Neutrophil (primary cell): ENCODE measurements around the gene P2RY2.
"Not testable (repeated sequence)": the region's sequence is repeated elsewhere in the genome, so short reads cannot be mapped to it uniquely, and the experiment has no call there.

Experiments
- H3K27ac ChIP-seq: fragments of 200-600 bp; sonication (generic); 2 replicates; pipeline ENCODE4 v1.5.1; 2016; ENCODE audit warnings: mild to moderate bottlenecking, moderate library complexity
- H3K27me3 ChIP-seq: fragments of 200-600 bp; sonication (generic); 2 replicates; pipeline ENCODE4 v1.6.0; 2016; ENCODE audit warnings: mild to moderate bottlenecking
- H3K36me3 ChIP-seq: fragments of 200-600 bp; sonication (generic); 2 replicates; pipeline ENCODE4 v1.5.1; 2017
- H3K4me1 ChIP-seq, 2 experiments: fragments of 200-600 bp in 1 of 2; sonication (generic) in 1 of 2; 1 replicate in 1 of 2; 2 replicates in 1 of 2; pipeline versions ENCODE4 v1.5.1 to v1.6.1; 2013 to 2016; ENCODE audit warnings: low read depth in 1 of 2, low read length in 1 of 2, mild to moderate bottlenecking in 1 of 2, moderate library complexity in 1 of 2; ENCODE audit not compliant: control insufficient read depth in 1 of 2, insufficient read depth in 1 of 2
- H3K4me3 ChIP-seq, 2 experiments: fragments of 200-600 bp in 1 of 2; sonication (generic) in 1 of 2; 1 replicate in 1 of 2; 2 replicates in 1 of 2; pipeline ENCODE4 v1.5.1; 2013 to 2016; ENCODE audit warnings: low read depth in 1 of 2, low read length in 1 of 2, mild to moderate bottlenecking in 1 of 2, moderate library complexity in 1 of 2
- H3K9me3 ChIP-seq: fragments of 200-600 bp; sonication (generic); 2 replicates; pipeline ENCODE4 v1.5.1; 2016
- CTCF ChIP-seq: fragments of 200-600 bp; sonication (generic); IDR thresholded peaks from 2 replicates; pipeline ENCODE4 v1.5.1; 2016; ENCODE audit warnings: antibody characterized with exemption

The P2RY2 gene

GRCh38 chr11:73197348-73197747 lies 20.7 kb upstream of the P2RY2 start:
- Histone ChIP-seq H3K27ac (no peak overlapping the region), H3K36me3 (no peaks in the 10 kb centered on the region), H3K27me3 (no peaks in the 10 kb centered on the region), H3K4me3 (no peak overlapping the region), H3K9me3 (no peaks in the 10 kb centered on the region), H3K4me1 (peaks cover 29 to 31% of the 10 kb centered on the region in 2 experiments)
- no peak for TF ChIP-seq CTCF

GRCh38 chr11:73197787-73198186 lies 20.3 kb upstream of the P2RY2 start:
- H3K9me3 ChIP-seq, H3K27me3 ChIP-seq, H3K4me3 ChIP-seq, H3K27ac ChIP-seq, H3K36me3 ChIP-seq: not testable (repeated sequence)
- peaks cover 30 to 31% of the 10 kb centered on the region in 2 experiments for H3K4me1 ChIP-seq

- H3K4me3 ChIP-seq, result no peak overlapping the region
- no peaks in the 10 kb centered on the region for H3K36me3 ChIP-seq
- no peak for TF ChIP-seq CTCF
- no peak overlapping the region for H3K27ac ChIP-seq
- H3K4me1 ChIP-seq, result peaks cover 39 to 40% of the 10 kb centered on the region in 2 experiments
- H3K27me3 ChIP-seq, result no peaks in the 10 kb centered on the region
- no peaks in the 10 kb centered on the region for H3K9me3 ChIP-seq
These were observed 19.4 kb upstream of the P2RY2 start for GRCh38 chr11:73198677-73199076.

GRCh38 chr11:73199446-73199845 lies 18.6 kb upstream of the P2RY2 start:
- H3K4me1 ChIP-seq, result peaks cover 47 to 48% of the 10 kb centered on the region in 2 experiments
- H3K27me3 ChIP-seq, result no peaks in the 10 kb centered on the region
- H3K36me3 ChIP-seq, result no peaks in the 10 kb centered on the region
- no peak overlapping the region for H3K4me3 ChIP-seq
- peak overlapping the region; percentile 62 for H3K27ac ChIP-seq
- TF ChIP-seq CTCF, result no peak
- H3K9me3 ChIP-seq, result no peaks in the 10 kb centered on the region

GRCh38 chr11:73200256-73200655 lies 17.8 kb upstream of the P2RY2 start:
- Histone ChIP-seq H3K36me3 (no peaks in the 10 kb centered on the region), H3K9me3 (no peaks in the 10 kb centered on the region), H3K27me3 (no peaks in the 10 kb centered on the region), H3K27ac (peak overlapping the region; percentile 62), H3K4me1 (peaks cover 55 to 56% of the 10 kb centered on the region in 2 experiments), H3K4me3 (no peak overlapping the region)
- TF ChIP-seq CTCF, result no peak

GRCh38 chr11:73201249-73201648 lies 16.8 kb upstream of the P2RY2 start:
- H3K4me3 ChIP-seq, result no peak overlapping the region
- peak overlapping the region; percentile 62 for H3K27ac ChIP-seq
- H3K36me3 ChIP-seq, result no peaks in the 10 kb centered on the region
- H3K4me1 ChIP-seq, result peaks cover 65 to 66% of the 10 kb centered on the region in 2 experiments
- H3K9me3 ChIP-seq, result no peaks in the 10 kb centered on the region
- H3K27me3 ChIP-seq, result no peaks in the 10 kb centered on the region
- TF ChIP-seq CTCF, result no peak
